HFF-Myc (cell line): ENCODE measurements around the gene NADSYN1.

Source experiments
- DNase-seq: peaks from one replicate; pipeline ENCODE4 v3.0.0-alpha.2; 2011; ENCODE audit warnings: low read depth; ENCODE audit errors: extremely low read depth
- H3K4me3 ChIP-seq: replicated peaks from 2 replicates; pipeline ENCODE4 v1.5.1; 2011; ENCODE audit warnings: low read depth, mild to moderate bottlenecking, control low read depth, low read length
- TF ChIP-seq, protein P1 (sequence below): IDR thresholded peaks from 2 replicates; pipeline ENCODE4 v1.5.1; 2012; ENCODE audit warnings: mild to moderate bottlenecking, low read depth, low read length, control low read depth; ENCODE audit errors: missing control alignments

Gene NADSYN1

GRCh38 chr11:71542879-71543777 lies 90.1 kb downstream of the NADSYN1 start:
- DNase-seq: no peak
- no peak overlapping the region for H3K4me3 ChIP-seq
- TF ChIP-seq, protein P1, sequence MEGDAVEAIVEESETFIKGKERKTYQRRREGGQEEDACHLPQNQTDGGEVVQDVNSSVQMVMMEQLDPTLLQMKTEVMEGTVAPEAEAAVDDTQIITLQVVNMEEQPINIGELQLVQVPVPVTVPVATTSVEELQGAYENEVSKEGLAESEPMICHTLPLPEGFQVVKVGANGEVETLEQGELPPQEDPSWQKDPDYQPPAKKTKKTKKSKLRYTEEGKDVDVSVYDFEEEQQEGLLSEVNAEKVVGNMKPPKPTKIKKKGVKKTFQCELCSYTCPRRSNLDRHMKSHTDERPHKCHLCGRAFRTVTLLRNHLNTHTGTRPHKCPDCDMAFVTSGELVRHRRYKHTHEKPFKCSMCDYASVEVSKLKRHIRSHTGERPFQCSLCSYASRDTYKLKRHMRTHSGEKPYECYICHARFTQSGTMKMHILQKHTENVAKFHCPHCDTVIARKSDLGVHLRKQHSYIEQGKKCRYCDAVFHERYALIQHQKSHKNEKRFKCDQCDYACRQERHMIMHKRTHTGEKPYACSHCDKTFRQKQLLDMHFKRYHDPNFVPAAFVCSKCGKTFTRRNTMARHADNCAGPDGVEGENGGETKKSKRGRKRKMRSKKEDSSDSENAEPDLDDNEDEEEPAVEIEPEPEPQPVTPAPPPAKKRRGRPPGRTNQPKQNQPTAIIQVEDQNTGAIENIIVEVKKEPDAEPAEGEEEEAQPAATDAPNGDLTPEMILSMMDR: no peak

DNA sequence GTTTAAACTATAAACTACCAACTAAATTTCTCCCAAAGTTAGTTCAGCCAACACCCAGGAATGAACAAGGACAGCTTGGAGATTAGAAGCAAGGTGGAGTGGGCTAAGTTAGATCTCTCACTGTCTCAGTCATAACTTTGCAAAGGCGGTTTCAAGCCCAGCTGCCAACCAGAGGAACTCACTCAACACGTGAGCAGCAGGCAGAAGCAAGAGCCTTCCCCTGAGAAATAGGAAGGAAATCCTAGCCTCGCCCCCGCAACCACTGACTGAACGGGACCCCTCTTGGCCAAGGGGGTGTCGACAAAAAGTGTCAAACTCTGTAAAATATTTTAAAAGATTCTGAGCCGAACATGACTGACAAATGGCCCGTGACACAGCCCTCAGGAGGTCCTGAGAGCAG lies 90.9 kb downstream of the NADSYN1 start:
- no peak overlapping the region for H3K4me3 ChIP-seq
- TF ChIP-seq, protein P1: no peak
- no peak for DNase-seq

DNA sequence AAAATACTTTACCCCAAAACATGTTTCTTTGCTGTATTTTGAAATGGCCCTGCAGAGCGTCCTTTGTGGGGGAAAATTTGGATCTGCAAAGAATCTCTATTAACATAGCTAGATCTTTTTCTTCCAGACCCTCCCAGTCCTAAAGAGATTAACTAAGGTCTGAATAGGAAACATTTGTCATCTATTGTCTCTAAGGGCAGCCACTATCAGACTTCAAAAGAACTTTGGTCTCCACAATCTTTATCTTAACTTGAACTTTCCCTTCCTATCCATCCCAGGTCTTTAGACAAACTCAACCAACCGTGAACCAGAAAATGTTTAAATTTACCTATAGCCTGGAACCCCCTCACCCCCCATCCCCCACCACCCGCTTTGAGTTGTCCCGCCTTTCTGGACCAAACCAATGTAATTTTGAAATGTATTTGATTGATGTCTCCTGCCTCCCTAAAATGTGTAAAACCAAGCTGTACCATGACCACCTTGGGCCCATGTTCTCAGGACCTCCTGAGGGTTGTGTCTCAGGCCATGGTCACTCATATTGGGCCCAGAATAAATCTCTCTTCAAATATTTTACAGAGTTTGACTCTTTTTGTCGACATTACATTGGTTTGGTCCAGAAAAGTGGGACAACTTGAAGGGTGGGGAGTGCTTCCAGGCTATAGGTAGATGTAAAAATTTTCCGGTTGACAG lies 91.7 kb downstream of the NADSYN1 start:
- H3K4me3 ChIP-seq: no peak overlapping the region
- TF ChIP-seq, protein P1: no peak
- no peak for DNase-seq

DNA sequence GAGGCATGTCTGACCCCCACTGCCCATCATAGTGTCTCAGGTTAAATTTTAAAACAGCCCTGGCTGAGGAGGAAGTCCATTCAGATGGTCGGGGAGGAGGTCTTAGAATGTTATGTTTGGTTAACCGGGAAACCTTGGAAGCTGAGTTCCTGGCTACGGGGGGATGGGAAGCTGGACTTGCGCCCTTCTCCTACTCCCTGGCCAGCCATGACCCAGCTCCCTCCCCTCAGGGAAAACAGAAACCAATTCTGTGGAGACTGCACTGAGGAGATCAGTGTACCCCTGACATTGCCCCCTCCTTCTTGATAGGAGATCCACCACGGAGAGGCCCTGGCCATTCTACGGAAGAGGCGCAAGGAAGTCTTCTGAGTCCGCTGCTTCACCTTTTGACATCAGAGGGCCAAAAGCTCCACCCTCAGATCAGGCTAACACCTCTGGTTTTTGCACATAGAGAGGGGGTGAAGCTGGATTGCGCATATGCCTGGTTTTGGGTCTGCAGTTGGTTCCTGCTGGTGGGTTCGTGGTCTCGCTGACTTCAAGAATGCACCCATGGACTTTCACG lies 92.5 kb downstream of the NADSYN1 start:
- no peak overlapping the region for H3K4me3 ChIP-seq
- DNase-seq: no peak
- TF ChIP-seq, protein P1: no peak

DNA sequence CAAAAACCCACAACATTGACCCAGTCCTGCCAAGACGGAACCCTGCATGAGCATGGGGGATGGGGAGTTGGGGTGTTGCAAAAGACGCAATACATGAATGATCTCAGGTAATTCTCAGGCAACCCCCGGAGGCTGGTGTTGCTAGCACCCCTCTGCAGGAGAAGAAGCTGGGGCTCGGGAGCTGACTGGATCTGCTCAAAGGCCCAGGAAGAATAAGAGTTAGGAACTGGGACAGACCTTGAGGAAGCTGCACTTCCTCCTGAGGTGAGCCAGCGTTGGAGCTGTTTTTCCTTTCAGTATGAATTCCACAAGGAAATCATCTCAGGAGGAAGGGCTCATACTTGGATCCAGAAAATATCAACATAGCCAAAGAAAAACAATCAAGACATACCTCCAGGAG lies 95.1 kb downstream of the NADSYN1 start, which contains the start of gene KRTAP5-9:
Gene KRTAP5-9, plus strand, starts transcription at position 301 of the 400 bp plus-strand sequence. CDS start 238 bp downstream, outside the sequence.
- TF ChIP-seq, protein P1: no peak

GRCh38 chr11:71548716-71549151 lies 95.7 kb downstream of the NADSYN1 start:
- no peak for DNase-seq
- H3K4me3 ChIP-seq: no peak overlapping the region
- TF ChIP-seq, protein P1: no peak

More for the DNA sequence above, 95.1 kb downstream of the NADSYN1 start, which contains the start of gene KRTAP5-9:
- no peak within 1 kb of the TSS for H3K4me3 ChIP-seq
- DNase-seq: no peak
